OCI-LY7 (cell line): ENCODE data around the gene MAP2K5. TPM values are rescaled to one million over a fixed set of nuclear protein-coding genes. Genes with fewer than 3 reads are reported as not detected.

ENCODE experiments used
- BruUV-seq: library from RNA; stranded (reverse); fragments of 400-500 nt; replicated peaks from 2 replicates; lab custom pipeline; 2021; lab: Mats Ljungman, UMichigan
- CTCF ChIA-PET: fragments of 300-600 bp; sonication (Branson Sonifier 250); formaldehyde crosslinking; loops from one replicate; lab custom pipeline; 2022; ENCODE audit warnings: antibody characterized with exemption; ENCODE audit not compliant: unreplicated experiment; lab: Charles Lee
- POLR2A ChIA-PET: fragments of 300-600 bp; sonication (Branson Sonifier 250); formaldehyde crosslinking; loops from one replicate; lab custom pipeline; 2022; ENCODE audit warnings: antibody characterized with exemption; lab: Charles Lee
- DNase-seq: peaks from one replicate; pipeline ENCODE4 v3.0.0-alpha.2; 2015; ENCODE audit warnings: low spot score
- H2AFZ ChIP-seq: fragments of 200-600 bp; sonication (generic), shearing (Covaris generic); 2 replicates; pipeline ENCODE4 v1.6.1; 2014; ENCODE audit warnings: mild to moderate bottlenecking, antibody characterized with exemption, low read length, moderate library complexity
- H3K27ac ChIP-seq: fragments of 200-600 bp; sonication (generic); 2 replicates; pipeline ENCODE4 v1.5.1; 2014; ENCODE audit warnings: mixed run types, low read depth, mild to moderate bottlenecking, moderate library complexity, low read length, inconsistent platforms; ENCODE audit not compliant: poor library complexity, severe bottlenecking
- H3K36me3 ChIP-seq: fragments of 200-600 bp; sonication (generic); 2 replicates; pipeline ENCODE4 v1.6.1; 2014; ENCODE audit warnings: mild to moderate bottlenecking, antibody characterized with exemption, low read length, moderate library complexity, mixed read lengths; ENCODE audit not compliant: insufficient read depth
- H3K4me1 ChIP-seq: fragments of 200-600 bp; sonication (generic); 2 replicates; pipeline ENCODE4 v1.5.1; 2014; ENCODE audit warnings: mild to moderate bottlenecking, low read length; ENCODE audit not compliant: insufficient read depth, poor library complexity, severe bottlenecking
- H3K4me2 ChIP-seq: fragments of 200-600 bp; sonication (generic); 2 replicates; pipeline ENCODE4 v1.6.1; 2014; ENCODE audit warnings: mild to moderate bottlenecking, low read length
- H3K4me3 ChIP-seq: fragments of 200-600 bp; sonication (generic); 2 replicates; pipeline ENCODE4 v1.5.1; 2014; ENCODE audit warnings: mild to moderate bottlenecking, low read depth, low read length; ENCODE audit not compliant: poor library complexity, severe bottlenecking
- H3K79me2 ChIP-seq: fragments of 200-600 bp; sonication (generic); 2 replicates; pipeline ENCODE4 v1.6.1; 2016; ENCODE audit warnings: low read depth, mild to moderate bottlenecking, low read length, moderate library complexity, mixed read lengths; ENCODE audit not compliant: insufficient read depth
- H3K9me2 ChIP-seq: fragments of 200-600 bp; sonication (generic); 2 replicates; pipeline ENCODE4 v1.6.1; 2016; ENCODE audit warnings: mild to moderate bottlenecking, low read length, mixed read lengths; ENCODE audit not compliant: insufficient read depth
- H3K9me3 ChIP-seq: fragments of 200-600 bp; sonication (generic); 2 replicates; pipeline ENCODE4 v1.6.1; 2014; ENCODE audit warnings: mild to moderate bottlenecking, mixed run types, low read length, mixed read lengths
- H4K20me1 ChIP-seq: fragments of 200-600 bp; sonication (generic); 2 replicates; pipeline ENCODE4 v1.6.1; 2014; ENCODE audit warnings: mild to moderate bottlenecking, antibody characterized with exemption, low read length, moderate library complexity, mixed read lengths; ENCODE audit not compliant: insufficient read depth
- CTCF ChIP-seq: fragments of 200-600 bp; sonication (generic); conservative IDR thresholded peaks from 2 replicates; pipeline ENCODE4 v1.5.1; 2014; ENCODE audit warnings: mild to moderate bottlenecking, antibody characterized with exemption, low read length, moderate library complexity, mixed read lengths
- EZH2phosphoT487 ChIP-seq: fragments of 200-600 bp; sonication (generic); IDR thresholded peaks from 2 replicates; pipeline ENCODE4 v1.6.1; 2018; ENCODE audit warnings: low read depth, borderline replicate concordance, mild to moderate bottlenecking, mixed run types, antibody characterized with exemption, low read length, moderate library complexity, mixed read lengths
- intact Hi-C: fragments of 100-400 bp; cut with micrococcal nuclease; formaldehyde crosslinking; loops from one replicate; pipeline ENCODE4 v1.10.0; 2022; ENCODE audit not compliant: unreplicated experiment
- total RNA-seq, 2 experiments: library from RNA; depleted of rRNA in 1 of 2; stranded (reverse); fragments of >200 nt in 1 of 2; shearing (Covaris generic) in 1 of 2; gene quantifications; 2 replicates each; pipeline ENCODE4 v1.2.3, GENCODE V29; 2014 to 2022

Gene MAP2K5
- total RNA-seq, 2 experiments from 2014 or later = 10.2 to 35.0 TPM

- no peak overlapping the region for H3K27ac ChIP-seq
- TF ChIP-seq CTCF (no peak), EZH2phosphoT487 (no peak)
- no TSS peak for BruUV-seq
These were observed 157.5 kb downstream of the MAP2K5 start for GRCh38 chr15:67700023-67700422.

GRCh38 chr15:67701669-67702068, 159.2 kb downstream of the MAP2K5 start:
- intact Hi-C loops = no loop called here
- Histone ChIP-seq H3K27ac (no peak overlapping the region), H2AFZ (no peak overlapping the region), H3K79me2 (no peaks in the 10 kb centered on the region), H3K4me2 (no peak overlapping the region), H3K4me3 (no peak overlapping the region), H3K9me2 (no peaks in the 10 kb centered on the region), H3K36me3 (peaks cover 6% of the 10 kb centered on the region; the same call in 1 of the 2 replicates), H4K20me1 (no peaks in the 10 kb centered on the region), H3K9me3 (no peaks in the 10 kb centered on the region), H3K4me1 (no peaks in the 10 kb centered on the region)
- CTCF ChIA-PET = no interaction called here
- BruUV-seq = no TSS peak
- DNase-seq = no peak
- TF ChIP-seq CTCF = no peak
- POLR2A ChIA-PET = interaction anchor here (0.6 kb wide), 1 partner anchor 283 kb away, joined by 4 read pairs; no protein-coding TSS in a partner anchor

More at GRCh38 chr15:67700023-67700422, 157.5 kb downstream of the MAP2K5 start:
- no peaks in the 10 kb centered on the region for H3K79me2 ChIP-seq
- CTCF ChIA-PET = no interaction called here
- H3K4me2 ChIP-seq = no peak overlapping the region
- H2AFZ ChIP-seq = no peak overlapping the region
- H4K20me1 ChIP-seq = no peaks in the 10 kb centered on the region
- no peaks in the 10 kb centered on the region for H3K4me1 ChIP-seq
- DNase-seq = no peak
- POLR2A ChIA-PET = no interaction called here
- peaks cover 6% of the 10 kb centered on the region; the same call in 1 of the 2 replicates for H3K36me3 ChIP-seq
- H3K9me2 ChIP-seq = no peaks in the 10 kb centered on the region
- intact Hi-C loops = no loop called here
- no peak overlapping the region for H3K4me3 ChIP-seq
- no peaks in the 10 kb centered on the region for H3K9me3 ChIP-seq

- intact Hi-C loops = no loop called here
These were observed 165.2 kb downstream of the MAP2K5 start for GRCh38 chr15:67707520-67708283.

More at GRCh38 chr15:67707520-67708283, 165.2 kb downstream of the MAP2K5 start:
- H4K20me1 ChIP-seq = no peaks in the 10 kb centered on the region
- no peaks in the 10 kb centered on the region for H3K4me1 ChIP-seq
- no TSS peak for BruUV-seq
- no peak overlapping the region for H2AFZ ChIP-seq
- POLR2A ChIA-PET = no interaction called here
- H3K79me2 ChIP-seq = no peaks in the 10 kb centered on the region
- H3K27ac ChIP-seq = no peak overlapping the region
- no peak overlapping the region for H3K4me3 ChIP-seq
- no peak overlapping the region for H3K4me2 ChIP-seq
- CTCF ChIA-PET = no interaction called here
- H3K36me3 ChIP-seq = no peaks in the 10 kb centered on the region
- DNase-seq = no peak
- TF ChIP-seq EZH2phosphoT487 (no peak), CTCF (no peak)
- no peaks in the 10 kb centered on the region for H3K9me3 ChIP-seq
- no peaks in the 10 kb centered on the region for H3K9me2 ChIP-seq
